WTC11 (cell line): Measurements from ENCODE around the gene BLM.

ENCODE experiments used
- ATF6 ChIP-seq: sonication (generic); formaldehyde crosslinking; IDR thresholded peaks from 2 replicates; pipeline ENCODE4 v1.8.1; 2023; ENCODE audit warnings: mild to moderate bottlenecking, missing genetic modification reagents
- CTCF ChIP-seq: fragments of 200-600 bp; IDR thresholded peaks from 2 replicates; pipeline ENCODE4 v1.8.0; 2022; ENCODE audit warnings: antibody characterized with exemption
- ESRRA ChIP-seq: sonication (generic); formaldehyde crosslinking; IDR thresholded peaks from 2 replicates; pipeline ENCODE4 v1.8.1; 2022; ENCODE audit warnings: mild to moderate bottlenecking, missing genetic modification reagents, borderline replicate concordance
- FOXJ3 ChIP-seq: sonication (generic); formaldehyde crosslinking; IDR thresholded peaks from 2 replicates; pipeline ENCODE4 v1.9.0; 2021; ENCODE audit warnings: missing genetic modification reagents, mild to moderate bottlenecking, borderline replicate concordance
- HMGA2 ChIP-seq: fragments of 250-450 bp; sonication (Bioruptor Pico); IDR thresholded peaks from 2 replicates; pipeline ENCODE4 v1.4.0; 2021; ENCODE audit warnings: mild to moderate bottlenecking, moderate library complexity
- NR3C1 ChIP-seq: sonication (generic); formaldehyde crosslinking; conservative IDR thresholded peaks from 2 replicates; pipeline ENCODE4 v1.8.1; 2023; ENCODE audit warnings: low read depth, mild to moderate bottlenecking, missing genetic modification reagents
- RELA ChIP-seq: sonication (generic); formaldehyde crosslinking; IDR thresholded peaks from 2 replicates; pipeline ENCODE4 v1.8.1; 2022; ENCODE audit warnings: missing genetic modification reagents, mild to moderate bottlenecking, borderline replicate concordance
- ZBTB21 ChIP-seq: sonication (generic); formaldehyde crosslinking; IDR thresholded peaks from 2 replicates; pipeline ENCODE4 v1.8.1; 2023; ENCODE audit warnings: mild to moderate bottlenecking, missing genetic modification reagents, borderline replicate concordance
- ZNF232 ChIP-seq: sonication (generic); formaldehyde crosslinking; IDR thresholded peaks from 2 replicates; pipeline ENCODE4 v1.8.0; 2022; ENCODE audit warnings: mild to moderate bottlenecking, missing genetic modification reagents

- no peak for TF ChIP-seq ATF6 (CRISPR knock-in tag)
- TF ChIP-seq NR3C1 (CRISPR knock-in tag), result no peak
- no peak for TF ChIP-seq ESRRA
- TF ChIP-seq FOXJ3 (CRISPR knock-in tag), result no peak
- TF ChIP-seq CTCF, result no peak
- TF ChIP-seq ZBTB21 (CRISPR knock-in tag), result no peak
- no peak for TF ChIP-seq HMGA2
- TF ChIP-seq ZNF232 (CRISPR knock-in tag), result no peak
- no peak for TF ChIP-seq RELA (CRISPR knock-in tag)
These were observed 146.8 kb downstream of the BLM start for GRCh38 chr15:90863987-90864386.
